NCI-H2081 treated with DMSO at 0.1 percent for 48 hours (cell line): Measurements from ENCODE around the gene VPS37C.
"Not testable (repeated sequence)": the region's sequence is repeated elsewhere in the genome, so short reads cannot be mapped to it uniquely, and the experiment has no call there.

Experiments used
- DNase-seq: peaks from one replicate; lab custom pipeline; 2025; lab: John Stamatoyannopoulos, UW

The VPS37C gene

GRCh38 chr11:61161190-61162091 is at the start of gene VPS37C:
Gene VPS37C (minus strand): TSS chr11:61161426. CDS start chr11:61138829, 22,597 bp downstream.
- peak; percentile 77 for DNase-seq

DNA sequence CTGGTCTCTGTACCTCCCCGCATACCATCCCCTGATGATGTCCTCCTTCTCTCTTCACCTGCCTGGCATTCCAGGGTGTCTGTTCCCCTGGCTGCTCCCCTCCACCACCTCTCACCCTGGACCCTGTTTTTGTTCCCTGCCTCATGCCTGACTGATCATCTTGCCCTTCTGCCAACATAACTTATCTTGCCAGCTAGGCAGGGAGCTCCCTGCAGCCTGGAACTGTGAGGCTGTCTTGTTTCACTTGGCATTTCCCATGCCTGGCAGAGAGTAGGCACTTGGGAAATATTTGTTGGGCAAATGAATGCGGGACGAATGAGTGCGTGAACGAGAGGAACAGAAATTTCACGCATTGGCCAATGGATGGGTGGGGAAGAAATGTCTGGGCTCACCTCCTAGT is 49.4 kb upstream of the VPS37C start:
- not testable (repeated sequence) for DNase-seq

- DNase-seq: not testable (repeated sequence)
Observed at GRCh38 chr11:61207636-61208310, 46.5 kb upstream of the VPS37C start.

DNA sequence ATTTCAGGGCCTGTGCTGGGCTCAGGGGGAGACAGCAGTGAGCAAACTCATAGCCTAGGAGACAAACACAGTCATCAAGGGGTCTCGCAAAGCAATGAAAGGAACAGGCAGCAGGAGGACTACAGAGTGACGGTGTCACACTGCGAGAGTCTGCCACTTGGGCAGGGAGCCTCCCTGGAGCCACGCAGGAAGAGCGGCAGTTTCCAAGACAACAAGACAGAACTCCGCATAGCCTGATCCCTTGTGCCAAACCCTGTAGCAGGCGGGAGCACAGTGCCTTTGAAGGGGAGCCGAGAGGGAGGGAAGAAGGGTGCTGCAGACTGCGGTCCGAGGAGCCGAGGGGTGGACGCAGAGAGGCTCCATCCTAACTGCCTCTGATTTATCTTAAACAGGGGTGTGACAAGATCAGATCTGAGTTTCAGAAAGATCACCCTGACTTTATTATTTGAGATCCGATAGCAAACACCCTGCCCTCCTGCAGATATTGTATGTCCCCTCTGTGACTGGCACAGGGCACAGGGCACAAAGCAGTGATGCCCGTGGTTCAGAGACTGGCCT is 43.4 kb upstream of the VPS37C start:
- DNase-seq: not testable (repeated sequence)

DNA sequence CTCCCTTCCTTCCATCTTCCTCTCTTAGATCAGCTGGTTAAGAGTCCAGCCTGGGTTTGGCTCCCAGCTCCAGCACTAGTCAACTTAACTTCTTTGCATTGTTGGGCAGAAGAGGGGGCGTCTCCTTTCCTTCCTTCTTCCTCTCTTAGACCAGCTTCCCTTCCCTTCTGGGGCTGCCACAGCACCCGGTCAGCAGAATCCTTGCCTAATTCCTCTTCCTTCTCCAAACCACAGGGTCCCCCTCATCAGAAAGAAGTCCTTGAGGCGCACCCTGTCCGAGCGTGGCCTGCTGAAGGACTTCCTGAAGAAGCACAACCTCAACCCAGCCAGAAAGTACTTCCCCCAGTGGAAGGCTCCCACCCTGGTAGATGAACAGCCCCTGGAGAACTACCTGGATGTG is 42.6 kb upstream of the VPS37C start:
- not testable (repeated sequence) for DNase-seq

DNA sequence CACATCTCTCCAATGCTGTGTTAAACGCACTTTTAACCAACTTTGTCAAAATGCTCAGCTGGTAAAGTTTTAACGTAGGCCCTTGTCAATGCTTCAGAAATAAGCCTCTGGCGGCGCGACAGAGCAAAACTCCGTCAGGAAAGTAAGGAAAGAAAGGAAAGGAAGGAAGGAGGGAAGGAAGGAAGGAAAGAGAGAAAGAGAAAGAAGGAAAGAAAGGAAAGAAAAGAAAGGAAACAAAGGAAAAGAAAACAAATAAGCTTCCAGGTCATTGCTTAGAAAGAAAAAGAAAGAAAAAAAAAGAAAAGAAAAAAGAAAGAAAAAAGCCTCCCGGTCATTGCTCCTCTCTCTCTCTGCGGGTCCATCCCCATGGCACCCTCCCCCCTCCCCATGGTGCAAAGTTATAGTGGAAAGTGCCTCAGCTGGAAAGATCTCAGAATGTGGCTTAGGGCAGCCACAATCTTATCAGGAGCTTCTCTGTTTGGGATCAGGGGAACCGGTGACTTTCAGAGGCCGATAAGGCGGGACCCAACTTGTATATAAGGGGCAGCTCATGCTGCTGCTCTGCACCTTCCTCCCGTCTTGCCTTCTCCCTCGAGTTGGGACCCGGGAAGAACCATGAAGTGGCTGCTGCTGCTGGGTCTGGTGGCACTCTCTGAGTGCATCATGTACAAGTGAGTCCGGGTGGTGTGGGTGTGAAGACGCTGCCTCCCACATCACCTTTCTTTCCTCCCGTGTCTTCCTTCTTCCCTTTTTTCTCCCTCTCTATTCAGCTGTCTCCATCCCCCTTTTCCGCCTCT is 41.9 kb upstream of the VPS37C start, which contains the start of gene PGA3:
Gene PGA3, plus strand, starts transcription at position 566 of the 797 bp plus-strand sequence. Its CDS starts 50 bp downstream, at position 616.
- DNase-seq: not testable (repeated sequence)

- no peak for DNase-seq
Observed at GRCh38 chr11:61201476-61201875, 40.2 kb upstream of the VPS37C start.

DNA sequence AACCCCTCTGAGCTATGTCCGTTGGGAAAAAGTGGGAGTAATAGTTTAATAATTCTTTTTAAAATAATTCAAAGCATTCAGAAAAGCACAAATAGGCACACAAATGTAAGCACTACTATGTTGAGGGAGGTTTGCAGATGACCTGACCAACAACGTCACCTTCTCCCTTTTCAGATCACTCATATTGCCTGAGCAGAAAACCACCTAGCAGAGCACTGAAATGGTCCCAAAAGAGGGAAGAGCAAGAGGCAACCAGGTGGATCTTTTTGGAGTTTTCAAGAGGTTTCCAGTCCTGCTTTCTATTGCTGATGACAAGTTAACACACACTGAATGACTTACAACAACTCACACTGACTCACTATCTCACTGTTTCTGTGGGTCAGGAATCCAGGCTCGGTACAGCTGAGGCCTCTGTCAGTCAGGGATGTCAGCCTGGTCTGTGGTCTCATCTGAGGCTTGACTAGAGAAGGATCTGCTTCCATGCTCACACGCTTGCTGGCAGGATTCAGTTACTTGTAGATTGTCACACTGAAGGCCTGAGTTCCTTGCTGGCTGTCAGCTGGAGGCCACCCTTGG is 37.8 kb upstream of the VPS37C start:
- DNase-seq: no peak

GRCh38 chr11:61198361-61198760 is 37.1 kb upstream of the VPS37C start:
- no peak for DNase-seq

DNA sequence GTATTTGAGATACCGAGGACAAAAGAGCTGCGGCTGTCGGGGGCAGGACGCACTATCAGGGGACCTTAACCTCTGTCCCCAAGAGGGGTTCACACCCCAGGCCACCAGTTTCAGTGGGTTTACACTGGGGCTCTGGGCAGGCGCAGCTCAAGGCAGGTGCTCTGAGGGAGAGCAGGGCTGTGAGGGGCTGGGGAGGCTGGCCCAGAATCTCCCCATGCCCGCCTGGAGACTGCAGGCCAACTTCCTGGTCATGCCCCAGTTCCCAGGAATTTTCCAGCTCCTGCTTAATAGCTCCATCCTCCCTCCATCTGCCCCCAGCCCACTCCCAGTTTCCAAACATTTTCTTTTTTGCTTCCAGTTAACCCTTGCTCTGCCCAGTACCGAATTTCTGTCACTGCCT is 34.5 kb upstream of the VPS37C start:
- DNase-seq: no peak

GRCh38 chr11:61194981-61195695 is 33.9 kb upstream of the VPS37C start:
- DNase-seq: no peak

DNA sequence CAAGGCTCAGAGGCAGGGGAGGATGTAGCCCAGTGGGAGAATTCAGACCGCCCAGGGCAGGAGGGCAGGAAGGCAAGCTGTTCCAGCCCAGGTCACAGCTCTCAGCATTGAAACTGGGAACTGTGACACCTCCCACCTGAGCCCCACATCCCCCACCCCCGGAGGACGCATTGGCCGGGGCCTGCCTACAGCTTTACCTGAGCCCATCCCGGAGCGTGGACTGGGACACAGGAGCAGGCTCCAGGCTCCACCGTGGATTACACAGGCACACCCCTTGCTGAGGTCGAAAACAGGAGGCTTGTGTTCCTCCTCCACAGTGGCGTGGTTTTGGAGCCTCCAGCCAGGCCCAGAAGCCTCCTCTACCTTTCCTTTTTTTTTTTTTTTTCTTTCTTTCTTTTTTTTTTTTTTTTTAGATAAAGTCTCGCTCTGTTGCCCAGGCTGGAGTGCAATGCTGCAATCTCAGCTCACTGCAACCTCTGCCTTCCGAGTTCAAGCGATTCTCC is 33.0 kb upstream of the VPS37C start:
- no peak for DNase-seq

- DNase-seq: no peak
Observed at GRCh38 chr11:61193596-61193995, 32.4 kb upstream of the VPS37C start.

GRCh38 chr11:61189933-61190332 is 28.7 kb upstream of the VPS37C start:
- no peak for DNase-seq

DNA sequence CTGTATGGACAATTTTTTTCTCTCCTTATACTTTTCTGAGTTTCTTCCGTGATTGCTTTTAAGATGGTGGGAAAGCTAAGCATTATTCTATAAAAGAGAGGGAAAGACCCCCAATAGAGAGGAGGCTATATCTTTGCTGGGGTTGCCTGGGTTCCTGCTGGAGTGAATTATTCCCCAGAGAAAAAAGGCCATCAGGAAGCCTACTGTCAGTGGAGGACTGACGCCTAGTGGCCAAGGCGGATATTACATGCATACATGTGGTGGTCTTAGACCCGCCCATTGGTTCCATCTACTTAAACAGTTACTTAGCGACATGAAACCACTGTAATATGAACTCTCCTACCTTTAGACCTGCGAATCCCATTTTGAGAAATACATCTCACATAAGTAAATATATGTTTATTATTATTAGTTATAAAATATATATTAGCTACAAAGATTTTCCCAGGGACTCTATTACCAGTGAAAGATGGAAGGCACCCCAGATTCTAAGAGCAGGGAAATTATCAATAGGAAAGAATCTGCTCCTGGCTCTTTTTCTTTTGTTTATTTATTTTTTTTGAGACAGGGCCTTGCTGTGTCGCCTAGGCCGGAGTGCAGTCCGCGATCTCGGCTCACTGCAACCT is 26.4 kb upstream of the VPS37C start:
- DNase-seq: peak; percentile 52

- no peak for DNase-seq
Observed at GRCh38 chr11:61186504-61186903, 25.3 kb upstream of the VPS37C start.

DNA sequence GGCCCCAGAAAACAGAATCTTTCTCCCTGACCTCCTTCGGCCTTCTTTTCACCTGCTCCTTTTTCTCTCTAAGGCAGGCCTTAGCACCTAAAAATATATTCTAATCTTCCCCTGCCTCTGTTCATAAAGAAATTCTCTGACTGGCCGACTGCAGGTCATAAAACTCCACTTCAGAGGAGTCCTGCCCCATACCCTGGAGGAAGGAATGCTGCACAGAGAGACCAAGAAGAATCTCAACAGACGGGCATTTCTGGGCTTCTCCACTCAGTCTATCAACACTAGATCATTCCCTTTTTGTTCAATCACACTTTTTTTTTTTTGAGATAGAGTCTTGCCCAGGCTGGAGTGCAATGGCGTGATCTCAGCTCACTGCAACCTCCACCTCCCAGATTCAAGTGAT is 22.4 kb upstream of the VPS37C start:
- DNase-seq: no peak

DNA sequence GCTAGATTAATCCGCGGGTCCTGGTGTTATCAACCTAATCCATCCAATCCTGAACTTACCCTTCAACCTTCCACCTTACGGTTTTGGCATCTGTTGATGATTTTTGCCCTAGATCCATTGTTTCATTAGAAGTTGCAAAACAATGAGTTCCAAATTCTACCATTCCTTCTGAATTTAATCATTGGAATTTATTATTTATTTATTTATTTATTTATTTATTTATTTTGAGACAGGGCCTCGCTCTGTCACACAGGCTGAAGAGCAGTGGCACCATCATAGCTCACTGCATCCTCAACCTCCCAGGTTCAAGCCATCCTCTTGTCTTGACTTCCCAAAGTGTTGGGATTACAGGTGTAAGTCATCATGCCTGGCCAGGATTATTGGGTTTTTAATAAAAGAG is 20.3 kb upstream of the VPS37C start:
- DNase-seq: no peak

- DNase-seq: not testable (repeated sequence)
Observed at GRCh38 chr11:61180205-61180604, 19.0 kb upstream of the VPS37C start.

- no peak for DNase-seq
Observed at GRCh38 chr11:61176446-61176845, 15.2 kb upstream of the VPS37C start.
